ENCODE data around the gene SLAIN2. TPM values are rescaled to one million over a fixed set of nuclear protein-coding genes. Genes with fewer than 3 reads are reported as not detected.

The SLAIN2 gene
- total RNA-seq, 1 donor from 2014 or later, result 94.3 TPM

DNA sequence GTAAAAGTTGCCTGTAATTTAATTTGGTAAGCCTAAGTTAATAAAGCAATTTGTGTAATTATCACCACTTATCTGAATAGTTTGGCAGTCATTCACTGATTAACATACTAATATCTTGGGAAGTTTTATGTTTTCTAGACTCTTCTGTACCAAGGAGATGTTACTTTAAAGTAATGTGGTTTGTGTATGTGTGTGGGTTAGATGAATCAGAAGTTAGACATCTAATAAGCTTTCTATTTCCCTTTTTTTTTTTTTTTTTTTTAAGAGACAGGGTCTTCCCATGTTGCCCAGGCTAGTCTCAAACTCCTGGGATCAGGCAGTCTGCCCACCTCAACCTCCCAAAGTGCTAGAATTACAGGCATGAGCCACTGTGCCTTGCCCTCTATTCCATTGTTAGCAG lies 5.3 kb downstream of the SLAIN2 start:
- H3K4me1 ChIP-seq, result peaks cover 21% of the 10 kb centered on the region
- H3K36me3 ChIP-seq, result no peaks in the 10 kb centered on the region
- intact Hi-C loops (cut with DNase I), result no loop called here
- TF ChIP-seq, protein P1, sequence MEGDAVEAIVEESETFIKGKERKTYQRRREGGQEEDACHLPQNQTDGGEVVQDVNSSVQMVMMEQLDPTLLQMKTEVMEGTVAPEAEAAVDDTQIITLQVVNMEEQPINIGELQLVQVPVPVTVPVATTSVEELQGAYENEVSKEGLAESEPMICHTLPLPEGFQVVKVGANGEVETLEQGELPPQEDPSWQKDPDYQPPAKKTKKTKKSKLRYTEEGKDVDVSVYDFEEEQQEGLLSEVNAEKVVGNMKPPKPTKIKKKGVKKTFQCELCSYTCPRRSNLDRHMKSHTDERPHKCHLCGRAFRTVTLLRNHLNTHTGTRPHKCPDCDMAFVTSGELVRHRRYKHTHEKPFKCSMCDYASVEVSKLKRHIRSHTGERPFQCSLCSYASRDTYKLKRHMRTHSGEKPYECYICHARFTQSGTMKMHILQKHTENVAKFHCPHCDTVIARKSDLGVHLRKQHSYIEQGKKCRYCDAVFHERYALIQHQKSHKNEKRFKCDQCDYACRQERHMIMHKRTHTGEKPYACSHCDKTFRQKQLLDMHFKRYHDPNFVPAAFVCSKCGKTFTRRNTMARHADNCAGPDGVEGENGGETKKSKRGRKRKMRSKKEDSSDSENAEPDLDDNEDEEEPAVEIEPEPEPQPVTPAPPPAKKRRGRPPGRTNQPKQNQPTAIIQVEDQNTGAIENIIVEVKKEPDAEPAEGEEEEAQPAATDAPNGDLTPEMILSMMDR (IDR thresholded peaks at IDR 0.05), result no peak
- H3K4me3 ChIP-seq, result no peak overlapping the region
- no peak overlapping the region for H3K27ac ChIP-seq
- DNase-seq, result no peak
- no peak for ATAC-seq
- H3K27me3 ChIP-seq, result no peaks in the 10 kb centered on the region
- no peaks in the 10 kb centered on the region for H3K9me3 ChIP-seq

DNA sequence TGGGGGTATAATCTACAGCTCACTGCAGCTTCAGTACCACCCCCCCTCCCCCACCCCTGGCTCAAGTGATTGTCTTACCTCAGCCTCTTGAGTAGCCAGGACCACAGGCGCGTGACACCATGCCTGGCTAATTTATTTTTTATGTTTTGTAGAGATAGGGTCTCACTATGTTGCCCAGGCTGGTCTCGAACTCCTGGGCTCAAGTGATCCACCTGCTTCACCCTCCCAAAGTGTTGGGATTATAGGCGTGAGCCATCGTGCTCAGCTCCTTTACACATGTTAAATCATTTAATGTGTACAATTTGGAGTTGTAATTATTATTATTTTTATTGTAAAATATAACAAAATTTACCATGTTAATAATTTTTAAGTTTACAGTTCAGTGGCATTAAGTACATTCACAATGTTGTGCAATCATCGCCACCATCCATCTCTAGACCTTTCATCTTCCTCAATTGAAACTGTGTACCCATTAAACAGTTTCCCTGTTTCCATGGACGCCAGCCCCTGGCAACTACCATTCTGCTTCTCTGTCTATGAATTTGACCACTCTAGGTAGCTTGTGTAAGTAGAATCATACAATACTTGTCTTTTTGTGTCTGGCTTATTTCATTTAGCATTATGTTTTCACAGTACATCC lies 6.1 kb downstream of the SLAIN2 start:
- Histone ChIP-seq H3K9me3 (no peaks in the 10 kb centered on the region), H3K4me1 (peaks cover 21% of the 10 kb centered on the region), H3K36me3 (no peaks in the 10 kb centered on the region), H3K4me3 (no peak overlapping the region), H3K27me3 (no peaks in the 10 kb centered on the region), H3K27ac (no peak overlapping the region)
- ATAC-seq (no peak), DNase-seq (no peak)
- intact Hi-C loops (cut with DNase I), result no loop called here
- TF ChIP-seq, protein P1 (IDR thresholded peaks at IDR 0.05), result no peak

DNA sequence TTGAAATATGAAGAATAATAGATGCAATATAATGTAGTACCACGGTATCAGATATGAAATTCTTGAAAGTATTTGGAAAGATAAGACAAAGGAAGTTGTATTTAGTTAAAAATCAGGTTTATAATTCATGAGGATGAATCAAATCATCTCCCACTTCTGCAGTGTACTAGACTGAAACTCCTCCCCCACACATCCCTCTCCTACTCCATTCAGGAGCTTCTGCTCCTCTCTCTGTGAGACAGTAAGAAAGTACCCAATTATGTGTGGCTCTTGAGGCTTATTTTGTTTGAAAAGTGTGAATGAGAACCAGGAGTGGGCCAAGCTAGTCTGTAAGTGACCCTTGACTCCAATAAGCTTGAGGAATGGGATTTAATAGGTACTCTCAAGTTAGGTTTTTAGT lies 9.5 kb downstream of the SLAIN2 start:
- H3K27me3 ChIP-seq, result no peaks in the 10 kb centered on the region
- ATAC-seq, result no peak
- H3K4me1 ChIP-seq, result peaks cover 6% of the 10 kb centered on the region
- TF ChIP-seq, protein P1 (IDR thresholded peaks at IDR 0.05), result no peak
- no peak for DNase-seq
- intact Hi-C loops (cut with DNase I), result no loop called here
- H3K27ac ChIP-seq, result no peak overlapping the region
- no peaks in the 10 kb centered on the region for H3K36me3 ChIP-seq
- no peak overlapping the region for H3K4me3 ChIP-seq
- no peaks in the 10 kb centered on the region for H3K9me3 ChIP-seq

DNA sequence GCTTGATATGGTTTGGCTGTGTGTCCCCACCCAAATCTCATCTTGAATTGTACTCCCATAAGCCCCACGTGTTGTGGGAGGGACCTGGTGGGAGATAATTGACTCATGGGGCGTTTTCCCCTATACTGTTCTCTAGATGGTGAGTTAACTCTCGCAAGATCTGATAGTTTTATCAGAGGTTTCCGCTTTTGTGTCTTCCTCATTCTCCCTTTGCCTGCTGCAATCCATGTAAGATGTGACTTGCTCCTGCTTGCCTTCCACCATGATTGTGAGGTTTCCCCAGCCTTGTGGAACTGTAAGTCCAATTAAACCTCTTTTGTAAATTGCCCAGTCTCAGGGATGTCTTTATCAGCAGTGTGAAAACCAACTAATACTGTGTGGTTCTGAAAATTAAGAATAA lies 11.5 kb downstream of the SLAIN2 start:
- no peak overlapping the region for H3K4me3 ChIP-seq
- H3K36me3 ChIP-seq, result no peaks in the 10 kb centered on the region
- no peaks in the 10 kb centered on the region for H3K9me3 ChIP-seq
- TF ChIP-seq, protein P1 (IDR thresholded peaks at IDR 0.05), result no peak
- ATAC-seq (no peak), DNase-seq (no peak)
- no peaks in the 10 kb centered on the region for H3K27me3 ChIP-seq
- no peak overlapping the region for H3K27ac ChIP-seq
- intact Hi-C loops (cut with DNase I), result no loop called here
- H3K4me1 ChIP-seq, result peaks cover 6% of the 10 kb centered on the region

DNA sequence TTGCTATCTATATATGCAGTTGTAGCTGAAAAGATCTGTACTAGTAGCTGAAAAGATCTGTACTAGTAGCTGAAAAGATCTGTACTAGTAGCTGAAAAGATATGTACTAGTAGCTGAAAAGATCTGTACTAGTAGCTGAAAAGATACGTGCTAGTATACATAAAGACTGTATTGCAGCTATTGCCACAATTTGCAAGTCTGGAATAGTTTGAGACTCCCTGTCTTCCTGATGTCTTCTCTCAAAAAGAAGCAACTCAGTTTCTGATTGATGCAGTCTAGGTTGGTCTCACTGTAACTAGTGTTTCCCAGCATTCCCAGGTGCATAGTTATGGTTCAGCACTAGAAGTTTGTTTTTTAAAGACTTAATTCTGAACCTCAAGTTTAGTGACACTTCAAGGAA lies 15.0 kb downstream of the SLAIN2 start:
- H3K4me1 ChIP-seq, result peaks cover 9% of the 10 kb centered on the region
- no peaks in the 10 kb centered on the region for H3K27me3 ChIP-seq
- DNase-seq (no peak), ATAC-seq (no peak)
- no peak overlapping the region for H3K4me3 ChIP-seq
- TF ChIP-seq, protein P1 (IDR thresholded peaks at IDR 0.05), result no peak
- no peaks in the 10 kb centered on the region for H3K36me3 ChIP-seq
- intact Hi-C loops (cut with DNase I), result no loop called here
- H3K27ac ChIP-seq, result no peak overlapping the region
- no peaks in the 10 kb centered on the region for H3K9me3 ChIP-seq
